H1 (cell line): ENCODE measurements around the gene PARD6A. TPM values are rescaled to one million over a fixed set of nuclear protein-coding genes. Genes with fewer than 3 reads are reported as not detected.
A peak's percentile ranks its signal among the peaks of the same experiment; 100 is the strongest.

Experiments
- BCL11A ChIP-seq, 2 experiments: IDR thresholded peaks; one replicate each; pipeline ENCODE4 v1.6.1; 2011; ENCODE audit warnings: low read depth in 2 of 2, low read length in 2 of 2, mild to moderate bottlenecking in 2 of 2
- CREB1 ChIP-seq: IDR thresholded peaks from 2 replicates; pipeline ENCODE4 v1.6.1; 2012; ENCODE audit warnings: inconsistent platforms
- CTBP2 ChIP-seq: IDR thresholded peaks from 2 replicates; pipeline ENCODE4 v1.7.0; 2011; ENCODE audit warnings: borderline replicate concordance, mild to moderate bottlenecking, moderate library complexity, mixed read lengths, low read length; ENCODE audit not compliant: insufficient read depth, insufficient read length
- EGR1 ChIP-seq: IDR thresholded peaks from 2 replicates; pipeline ENCODE4 v1.6.1; 2011; ENCODE audit warnings: low read depth, low read length, borderline replicate concordance
- EP300 ChIP-seq, 2 experiments: IDR thresholded peaks; 1 replicate in 1 of 2; 2 replicates in 1 of 2; pipeline ENCODE4 v1.6.1; 2011 to 2012; ENCODE audit warnings: low read depth in 2 of 2, low read length in 2 of 2, mild to moderate bottlenecking in 2 of 2, borderline replicate concordance in 1 of 2, inconsistent platforms in 1 of 2, moderate library complexity in 1 of 2
- EZH2 ChIP-seq: fragments of 200-600 bp; sonication (generic); IDR thresholded peaks from 2 replicates; pipeline ENCODE4 v1.7.1; 2012; ENCODE audit warnings: low read depth, mild to moderate bottlenecking, moderate library complexity, low read length, inconsistent platforms; ENCODE audit not compliant: severe bottlenecking
- HDAC2 ChIP-seq, 2 experiments: fragments of 300-600 bp in 1 of 2; sonication (generic) in 1 of 2; IDR thresholded peaks; 2 replicates each; pipeline ENCODE4 v1.6.1; 2011 to 2012; ENCODE audit warnings: low read depth in 2 of 2, low read length in 2 of 2, mild to moderate bottlenecking in 2 of 2, moderate library complexity in 2 of 2, borderline replicate concordance in 1 of 2, inconsistent platforms in 1 of 2
- KDM1A ChIP-seq: fragments of 200-600, 300-600 bp; sonication (generic); IDR thresholded peaks from 2 replicates; pipeline ENCODE4 v1.7.1; 2016; ENCODE audit warnings: mild to moderate bottlenecking, low read length, borderline replicate concordance
- KDM4A ChIP-seq: IDR thresholded peaks from one replicate; pipeline ENCODE4 v1.7.1; 2012; ENCODE audit warnings: low read depth, mild to moderate bottlenecking, moderate library complexity, low read length, inconsistent platforms; ENCODE audit not compliant: severe bottlenecking
- MAFK ChIP-seq: IDR thresholded peaks from 2 replicates; pipeline ENCODE4 v1.6.1; 2012; ENCODE audit warnings: low read depth, mild to moderate bottlenecking, improper control_type of control experiment, low read length
- POU5F1 ChIP-seq: IDR thresholded peaks from 2 replicates; pipeline ENCODE4 v1.6.1; 2011; ENCODE audit warnings: low read depth, mild to moderate bottlenecking, low read length, moderate library complexity
- RXRA ChIP-seq: IDR thresholded peaks from 2 replicates; pipeline ENCODE4 v1.6.1; 2011; ENCODE audit warnings: low read depth, mild to moderate bottlenecking, low read length, moderate library complexity; ENCODE audit not compliant: insufficient read depth
- SAP30 ChIP-seq: fragments of 300-600 bp; sonication (generic); IDR thresholded peaks from 2 replicates; pipeline ENCODE4 v1.7.1; 2012; ENCODE audit warnings: low read length, moderate library complexity, mild to moderate bottlenecking, inconsistent platforms; ENCODE audit not compliant: insufficient read depth, insufficient replicate concordance
- SP1 ChIP-seq: IDR thresholded peaks from 2 replicates; pipeline ENCODE4 v1.6.1; 2011; ENCODE audit warnings: low read depth, low read length
- SUZ12 ChIP-seq: fragments of 200-600 bp; sonication (generic); IDR thresholded peaks from 2 replicates; pipeline ENCODE4 v1.6.1; 2012; ENCODE audit warnings: mild to moderate bottlenecking, inconsistent platforms, low read length, moderate library complexity, mixed read lengths
- TBP ChIP-seq: IDR thresholded peaks from 2 replicates; pipeline ENCODE4 v1.6.1; 2011; ENCODE audit warnings: low read depth, low read length, improper control_type of control experiment
- TCF12 ChIP-seq: IDR thresholded peaks from 2 replicates; pipeline ENCODE4 v1.6.1; 2011; ENCODE audit warnings: low read depth, mild to moderate bottlenecking, low read length
- YY1 ChIP-seq: IDR thresholded peaks from 2 replicates; pipeline ENCODE4 v1.6.1; 2011; ENCODE audit warnings: low read depth, mild to moderate bottlenecking, low read length
- polyA plus RNA-seq, 7 experiments: library from polyadenylated mRNA; depleted of rRNA in 3 of 7; stranded (reverse) in 5 of 7; unstranded in 2 of 7; fragments of >200 nt in 5 of 7; fragments of 200-250 nt in 2 of 7; gene quantifications; 1 replicate in 5 of 7; 2 replicates in 1 of 7; 4 replicates in 1 of 7; pipeline versions ENCODE4 v1.2.1 to v1.2.3, GENCODE V29; 2011 to 2013; ENCODE audit warnings: missing spikeins in 2 of 7, mixed read lengths in 2 of 7
- total RNA-seq: library from RNA; stranded (reverse); fragmentation: NEBNext Ultra II Directional; extraction: Animal tissue kit (Norgen Biotek cat#: 25700); gene quantifications from 2 replicates; pipeline ENCODE4 v1.2.1, GENCODE V29; 2021
- TF ChIP-seq, protein P1 (sequence below): IDR thresholded peaks from 2 replicates; pipeline ENCODE4 v1.6.1; 2011; ENCODE audit warnings: low read depth, mild to moderate bottlenecking, low read length; ENCODE audit not compliant: insufficient read depth
- TF ChIP-seq, protein P2 (sequence below): IDR thresholded peaks from 2 replicates; pipeline ENCODE4 v1.6.1; 2011; ENCODE audit warnings: low read length, improper control_type of control experiment
- TF ChIP-seq, protein P3 (sequence below): IDR thresholded peaks from 2 replicates; pipeline ENCODE4 v1.6.1; 2012; ENCODE audit warnings: inconsistent platforms

Gene PARD6A
- total and polyA plus RNA-seq, 2 of the 8 experiments (the other 6 are each of a cell fraction or from before 2014, with no cell fraction given) = 15.1 to 21.8 TPM

DNA sequence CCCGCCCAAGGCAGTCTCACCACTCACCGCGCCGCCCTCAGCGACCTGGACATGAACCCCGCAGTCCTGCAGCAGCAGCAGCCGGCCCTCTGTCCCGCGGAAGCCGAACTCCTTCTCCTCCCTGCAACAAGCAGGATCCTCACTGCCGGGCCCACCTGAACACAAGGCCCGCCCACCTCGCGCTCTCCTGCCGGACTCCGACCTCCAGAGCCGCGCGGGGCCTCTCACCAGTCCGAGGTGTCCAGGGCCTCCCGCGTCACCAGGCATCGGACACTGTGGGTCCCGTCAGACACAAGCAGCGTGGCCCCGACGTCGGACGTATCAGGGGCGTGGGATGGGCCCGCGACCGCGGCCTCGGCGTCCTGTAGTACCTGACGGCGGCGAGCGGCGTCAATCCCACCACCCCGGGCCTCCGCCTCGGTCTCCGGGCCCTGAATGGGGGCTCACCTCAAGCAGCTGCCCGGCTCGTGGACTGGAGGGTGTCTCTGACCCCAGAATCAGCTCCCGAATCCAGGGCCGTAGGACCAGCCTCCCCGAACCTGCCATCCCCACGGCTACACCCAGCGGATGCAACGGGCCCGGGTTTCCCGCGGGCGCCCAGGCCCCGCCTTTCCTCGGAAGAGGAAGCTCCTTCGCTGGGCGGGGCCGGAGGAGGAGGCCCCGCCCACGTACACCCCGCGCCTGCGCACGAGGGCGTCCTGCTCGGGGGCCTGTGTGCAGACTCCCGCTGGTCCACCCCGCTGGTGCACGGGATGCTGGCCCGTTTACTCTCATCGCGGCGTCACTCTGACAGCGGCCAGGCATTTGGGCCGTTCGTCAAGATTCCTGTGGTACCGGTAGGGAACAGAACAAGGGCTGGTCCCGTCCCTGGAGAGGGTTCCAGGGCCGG, 841 bp upstream of the PARD6A start, which contains the start of gene ACD (continued):
- TF ChIP-seq SAP30 (peak; percentile 72), YY1 (no peak), CTBP2 (no peak), KDM4A (peak; percentile 87), EP300 (IDR thresholded peaks at IDR 0.05; ENCODE audit: borderline replicate concordance in 1 of 2, low read depth in 2 of 2, low read length in 2 of 2) (no peak), TCF12 (no peak), KDM1A (no peak), EGR1 (peak; percentile 37; the same call in 1 of the 2 replicates), POU5F1 (no peak), TBP (no peak), RXRA (no peak), SP1 (no peak), HDAC2 (IDR thresholded peaks at IDR 0.05; ENCODE audit: borderline replicate concordance in 1 of 2, low read depth in 2 of 2, low read length in 2 of 2) (no peak), MAFK (no peak), EZH2 (no peak), CREB1 (peak; percentile 56), BCL11A (IDR thresholded peaks at IDR 0.05; ENCODE audit: low read depth in 2 of 2, low read length in 2 of 2) (no peak), SUZ12 (0 out of 2 replicates have a peak, but pooled peaks have one; percentile 35)
- TF ChIP-seq, protein P1, sequence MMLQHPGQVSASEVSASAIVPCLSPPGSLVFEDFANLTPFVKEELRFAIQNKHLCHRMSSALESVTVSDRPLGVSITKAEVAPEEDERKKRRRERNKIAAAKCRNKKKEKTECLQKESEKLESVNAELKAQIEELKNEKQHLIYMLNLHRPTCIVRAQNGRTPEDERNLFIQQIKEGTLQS = 0 out of 2 replicates have a peak, but pooled peaks have one; percentile 6
- TF ChIP-seq, protein P2, sequence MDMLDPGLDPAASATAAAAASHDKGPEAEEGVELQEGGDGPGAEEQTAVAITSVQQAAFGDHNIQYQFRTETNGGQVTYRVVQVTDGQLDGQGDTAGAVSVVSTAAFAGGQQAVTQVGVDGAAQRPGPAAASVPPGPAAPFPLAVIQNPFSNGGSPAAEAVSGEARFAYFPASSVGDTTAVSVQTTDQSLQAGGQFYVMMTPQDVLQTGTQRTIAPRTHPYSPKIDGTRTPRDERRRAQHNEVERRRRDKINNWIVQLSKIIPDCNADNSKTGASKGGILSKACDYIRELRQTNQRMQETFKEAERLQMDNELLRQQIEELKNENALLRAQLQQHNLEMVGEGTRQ = peak; percentile 3; the same call in 1 of the 2 replicates
- TF ChIP-seq, protein P3, sequence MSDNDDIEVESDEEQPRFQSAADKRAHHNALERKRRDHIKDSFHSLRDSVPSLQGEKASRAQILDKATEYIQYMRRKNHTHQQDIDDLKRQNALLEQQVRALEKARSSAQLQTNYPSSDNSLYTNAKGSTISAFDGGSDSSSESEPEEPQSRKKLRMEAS = peak; percentile 36
